T-helper 2 cell (primary cell): Measurements from ENCODE around the gene UBE2O.

Source experiments
- DNase-seq, 5 experiments: peaks; one replicate each; pipeline versions ENCODE4 v3.0.0 to v3.0.0-alpha.2; 2012 to 2022

UBE2O gene

GRCh38 chr17:76414334-76415295, 38.3 kb downstream of the UBE2O start:
- DNase-seq = no peak

GRCh38 chr17:76411247-76411646, 41.7 kb downstream of the UBE2O start:
- no peak for DNase-seq

GRCh38 chr17:76410328-76410965, 42.5 kb downstream of the UBE2O start:
- DNase-seq = no peak

- peak; percentile 32 to 66 (median 53) for DNase-seq
Observed at GRCh38 chr17:76408037-76408849, 44.7 kb downstream of the UBE2O start.

- DNase-seq = no peak
Observed at GRCh38 chr17:76407509-76407908, 45.4 kb downstream of the UBE2O start.

GRCh38 chr17:76405967-76406647, 46.8 kb downstream of the UBE2O start:
- DNase-seq = no peak

GRCh38 chr17:76405607-76405966, 47.4 kb downstream of the UBE2O start:
- DNase-seq = no peak

GRCh38 chr17:76404976-76405563, 47.9 kb downstream of the UBE2O start:
- no peak for DNase-seq

- DNase-seq = no peak
Observed at GRCh38 chr17:76404256-76404655, 48.7 kb downstream of the UBE2O start.

GRCh38 chr17:76402711-76403110, 50.2 kb downstream of the UBE2O start:
- no peak for DNase-seq

- DNase-seq = no peak
Observed at GRCh38 chr17:76399175-76400172, 53.5 kb downstream of the UBE2O start.

- no peak for DNase-seq
Observed at GRCh38 chr17:76398523-76399174, 54.3 kb downstream of the UBE2O start.

GRCh38 chr17:76397687-76398522, 55.0 kb downstream of the UBE2O start:
- DNase-seq = peak; percentile 55 to 79 (median 72)

- no peak for DNase-seq
Observed at GRCh38 chr17:76397184-76397583, 55.8 kb downstream of the UBE2O start.

GRCh38 chr17:76395980-76396379, 57.0 kb downstream of the UBE2O start:
- DNase-seq = no peak

GRCh38 chr17:76394166-76394565, 58.8 kb downstream of the UBE2O start:
- DNase-seq = no peak

GRCh38 chr17:76391200-76391715, 61.7 kb downstream of the UBE2O start:
- no peak for DNase-seq

GRCh38 chr17:76390003-76390421, 62.9 kb downstream of the UBE2O start:
- no peak for DNase-seq
